ENCODE results near the gene CSH2.
"Not testable (repeated sequence)": the region's sequence is repeated elsewhere in the genome, so short reads cannot be mapped to it uniquely, and the experiment has no call there.

CSH2 gene
- 0 reads per million in 4 experiments for total RNA-seq

DNA sequence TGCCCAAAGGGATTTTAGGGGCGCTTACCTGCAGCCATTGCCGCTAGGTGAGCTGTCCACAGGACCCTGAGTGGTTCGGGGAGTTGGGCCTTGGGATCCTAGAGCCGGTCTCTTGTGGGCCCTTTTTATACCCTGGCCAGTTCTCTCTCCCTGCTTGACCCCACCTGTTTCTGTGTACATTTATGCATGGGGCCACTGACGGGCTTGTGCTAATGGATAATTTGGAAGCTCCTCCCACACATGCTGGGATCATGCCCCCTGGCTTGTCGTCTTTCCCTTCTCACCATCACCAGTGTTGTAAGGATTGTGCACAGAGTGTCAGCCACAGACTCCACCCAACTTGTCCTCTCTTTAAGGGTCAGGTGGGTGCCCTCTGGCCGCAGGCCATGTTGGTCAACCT is at the start of gene CSH2:
Gene CSH2, minus strand, starts transcription at position 101 of the 400 bp plus-strand sequence. Its CDS starts 63 bp downstream, at position 38.
- not testable (repeated sequence) for DNase-seq

DNA sequence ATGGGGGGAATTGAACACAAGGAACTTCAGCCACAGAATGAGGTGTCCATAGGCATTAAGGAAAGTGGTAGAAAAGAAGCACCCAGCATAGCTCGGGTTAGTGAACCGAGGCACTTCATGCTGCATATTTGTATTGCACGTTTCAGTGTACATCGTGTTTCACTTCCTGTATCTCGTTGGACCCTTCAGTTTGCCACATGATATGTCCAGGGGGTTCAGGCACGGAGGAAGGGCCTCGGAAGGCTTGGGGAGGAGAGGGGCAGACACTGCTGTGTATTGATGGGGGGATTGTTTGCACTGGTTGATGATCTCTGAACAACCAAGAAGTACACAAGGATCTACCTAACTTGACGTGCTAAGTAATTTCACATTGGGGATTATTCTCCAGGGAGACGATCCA is 48.9 kb upstream of the CSH2 start:
- not testable (repeated sequence) for DNase-seq

DNA sequence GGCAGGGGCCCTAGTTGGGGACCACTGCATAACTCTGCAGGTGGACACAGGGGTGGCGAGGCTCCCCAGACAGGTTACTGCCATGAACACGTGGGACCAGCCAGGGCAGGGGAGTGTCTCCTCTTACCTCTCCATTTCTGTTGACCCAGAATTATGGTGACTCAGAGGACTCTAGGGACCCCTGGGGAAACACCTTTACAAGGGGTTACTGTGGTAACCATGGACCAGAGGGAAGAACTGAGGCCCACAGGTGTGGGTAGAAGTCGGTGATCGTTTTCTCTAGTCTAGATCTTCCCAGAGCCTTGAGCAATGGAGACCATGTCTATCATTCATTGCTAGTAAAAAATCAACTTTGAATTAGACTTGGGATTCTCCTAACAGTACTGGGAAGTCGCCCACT is 47.3 kb upstream of the CSH2 start:
- not testable (repeated sequence) for DNase-seq

DNA sequence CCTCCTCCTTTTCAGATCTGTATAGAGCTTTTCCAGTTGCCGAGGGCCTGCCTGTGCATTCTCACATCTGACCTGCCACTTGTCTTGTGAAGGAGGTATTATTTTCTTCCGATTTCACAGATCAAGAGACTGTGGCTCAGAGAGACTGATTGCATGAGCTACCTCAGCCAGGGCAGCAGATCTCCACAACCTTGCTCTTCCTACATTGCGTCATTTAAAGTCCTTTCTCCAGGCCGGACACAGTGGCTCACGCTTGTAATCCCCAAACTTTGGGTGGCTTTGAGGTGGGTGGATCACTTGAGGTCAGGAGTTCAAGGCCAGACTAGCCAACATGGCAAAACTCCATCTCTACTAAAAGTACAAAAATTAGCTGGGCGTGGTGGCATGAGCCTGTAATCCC is 46.6 kb upstream of the CSH2 start:
- not testable (repeated sequence) for DNase-seq

DNA sequence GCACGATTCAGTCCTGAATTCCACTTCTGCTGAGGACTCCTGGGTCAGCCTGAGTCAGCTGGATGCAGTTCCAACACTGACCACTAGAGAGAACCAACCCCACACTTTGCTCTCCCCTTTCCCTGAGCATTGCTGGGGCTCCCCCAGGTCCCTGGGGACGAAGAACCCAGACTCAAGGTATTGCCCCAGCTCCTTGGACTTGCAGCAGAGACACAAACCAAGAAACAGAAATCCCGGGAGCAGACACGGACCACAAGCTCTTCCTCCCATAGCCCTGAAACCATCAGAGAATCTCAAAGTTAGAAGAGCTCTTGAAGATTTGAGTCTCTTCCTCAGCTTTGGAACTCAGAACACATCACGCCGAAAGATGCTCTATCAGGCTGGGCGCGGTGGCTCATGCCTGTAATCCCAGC is 45.8 kb upstream of the CSH2 start:
- peak; percentile 55 for DNase-seq

DNA sequence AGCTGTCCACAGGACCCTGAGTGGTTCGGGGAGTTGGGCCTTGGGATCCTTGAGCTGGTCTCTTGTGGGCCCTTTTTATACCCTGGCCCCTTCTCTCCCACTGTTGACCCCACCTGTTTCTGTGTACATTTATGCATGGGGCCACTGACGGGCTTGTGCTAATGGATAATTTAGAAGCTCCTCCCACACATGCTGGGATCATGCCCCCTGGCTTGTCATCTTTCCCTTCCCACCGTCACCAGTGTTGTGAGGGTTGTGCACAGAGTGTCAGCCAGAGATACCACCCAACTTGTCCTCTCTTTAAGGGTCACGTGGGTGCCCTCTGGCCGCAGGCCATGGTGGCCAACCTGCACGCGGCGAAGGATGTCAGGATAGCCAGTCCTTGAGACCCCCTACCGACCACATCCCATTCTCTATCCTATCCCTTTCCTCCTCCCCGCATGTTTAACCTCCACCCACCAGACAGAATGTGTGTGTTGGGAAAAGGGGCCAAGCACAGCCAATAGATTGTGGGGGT is 45.4 kb upstream of the CSH2 start, which contains the start of gene GH1:
Gene GH1, minus strand, starts transcription at position 51 of the 517 bp plus-strand sequence. CDS start 63 bp downstream, outside the sequence.
- not testable (repeated sequence) for DNase-seq

DNA sequence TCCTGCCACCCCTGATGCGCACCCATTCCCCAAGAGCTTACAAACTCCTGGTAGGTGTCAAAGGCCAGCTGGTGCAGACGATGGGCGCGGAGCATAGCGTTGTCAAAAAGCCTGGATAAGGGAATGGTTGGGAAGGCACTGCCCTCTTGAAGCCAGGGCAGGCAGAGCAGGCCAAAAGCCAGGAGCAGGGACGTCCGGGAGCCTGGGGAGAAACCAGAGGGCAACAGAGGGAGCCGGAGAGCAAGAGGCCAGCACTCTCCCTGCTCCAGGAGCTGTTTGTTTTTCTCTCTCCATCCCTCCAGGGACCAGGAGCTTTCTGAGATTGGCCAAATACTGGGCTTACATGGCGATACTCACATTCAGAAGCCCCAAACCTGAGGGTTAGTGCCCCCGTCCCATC is 44.8 kb upstream of the CSH2 start:
- no peak for DNase-seq

DNA sequence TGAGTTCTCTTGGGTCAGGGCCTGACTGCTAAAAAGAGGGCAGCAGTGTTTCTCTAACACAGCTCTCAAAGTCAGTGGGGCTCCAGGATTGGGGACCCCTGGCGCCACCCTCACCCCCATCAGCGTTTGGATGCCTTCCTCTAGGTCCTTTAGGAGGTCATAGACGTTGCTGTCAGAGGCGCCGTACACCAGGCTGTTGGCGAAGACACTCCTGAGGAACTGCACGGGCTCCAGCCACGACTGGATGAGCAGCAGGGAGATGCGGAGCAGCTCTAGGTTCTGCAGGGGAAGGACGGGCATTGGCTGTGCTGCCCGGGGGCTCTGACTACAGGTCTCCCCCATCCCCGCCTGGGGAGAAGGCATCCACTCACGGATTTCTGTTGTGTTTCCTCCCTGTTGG is 44.2 kb upstream of the CSH2 start:
- no peak for DNase-seq

DNA sequence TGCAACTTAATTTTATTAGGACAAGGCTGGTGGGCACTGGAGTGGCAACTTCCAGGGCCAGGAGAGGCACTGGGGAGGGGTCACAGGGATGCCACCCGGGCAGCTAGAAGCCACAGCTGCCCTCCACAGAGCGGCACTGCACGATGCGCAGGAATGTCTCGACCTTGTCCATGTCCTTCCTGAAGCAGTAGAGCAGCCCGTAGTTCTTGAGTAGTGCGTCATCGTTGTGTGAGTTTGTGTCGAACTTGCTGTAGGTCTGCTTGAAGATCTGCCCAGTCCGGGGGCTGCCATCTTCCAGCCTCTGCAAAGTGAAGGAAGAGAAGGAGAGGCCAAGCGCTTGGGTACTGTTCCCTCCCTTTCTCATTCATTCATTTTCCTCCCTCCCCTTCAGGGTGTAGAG is 43.7 kb upstream of the CSH2 start:
- not testable (repeated sequence) for DNase-seq

DNA sequence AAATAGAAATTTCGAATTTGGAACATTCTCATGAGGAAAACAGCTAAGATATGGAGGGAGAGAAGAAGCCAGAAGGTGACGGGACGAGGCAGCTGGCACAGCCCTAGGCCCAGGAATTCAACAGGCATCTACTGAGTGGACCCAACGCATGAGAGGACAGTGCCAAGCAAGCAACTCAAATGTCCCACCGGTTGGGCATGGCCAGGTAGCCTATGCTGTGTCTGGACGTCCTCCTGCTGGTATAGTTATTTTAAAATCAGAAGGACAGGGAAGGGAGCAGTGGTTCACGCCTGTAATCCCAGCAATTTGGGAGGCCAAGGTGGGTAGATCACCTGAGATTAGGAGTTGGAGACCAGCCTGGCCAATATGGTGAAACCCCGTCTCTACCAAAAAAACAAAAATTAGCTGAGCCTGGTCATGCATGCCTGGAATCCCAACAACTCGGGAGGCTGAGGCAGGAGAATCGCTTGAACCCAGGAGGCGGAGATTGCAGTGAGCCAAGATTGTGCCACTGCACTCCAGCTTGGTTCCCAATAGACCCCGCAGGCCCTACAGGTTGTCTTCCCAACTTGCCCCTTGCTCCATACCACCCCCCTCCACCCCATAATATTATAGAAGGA is 43.2 kb upstream of the CSH2 start:
- no peak for DNase-seq

DNA sequence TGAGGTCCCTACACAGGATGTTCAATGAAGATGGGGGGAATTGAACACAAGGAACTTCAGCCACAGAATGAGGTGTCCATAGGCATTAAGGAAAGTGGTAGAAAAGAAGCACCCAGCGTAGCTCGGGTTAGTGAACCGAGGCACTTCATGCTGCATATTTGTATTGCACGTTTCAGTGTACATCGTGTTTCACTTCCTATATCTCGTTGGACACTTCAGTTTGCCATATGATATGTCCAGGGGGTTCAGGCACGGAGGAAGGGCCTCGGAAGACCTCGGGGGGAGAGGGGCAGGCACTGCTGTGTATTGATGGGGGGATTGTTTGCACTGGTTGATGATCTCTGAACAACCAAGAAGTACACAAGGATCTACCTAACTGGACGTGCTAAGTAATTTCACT is 42.3 kb upstream of the CSH2 start:
- DNase-seq, result not testable (repeated sequence)

DNA sequence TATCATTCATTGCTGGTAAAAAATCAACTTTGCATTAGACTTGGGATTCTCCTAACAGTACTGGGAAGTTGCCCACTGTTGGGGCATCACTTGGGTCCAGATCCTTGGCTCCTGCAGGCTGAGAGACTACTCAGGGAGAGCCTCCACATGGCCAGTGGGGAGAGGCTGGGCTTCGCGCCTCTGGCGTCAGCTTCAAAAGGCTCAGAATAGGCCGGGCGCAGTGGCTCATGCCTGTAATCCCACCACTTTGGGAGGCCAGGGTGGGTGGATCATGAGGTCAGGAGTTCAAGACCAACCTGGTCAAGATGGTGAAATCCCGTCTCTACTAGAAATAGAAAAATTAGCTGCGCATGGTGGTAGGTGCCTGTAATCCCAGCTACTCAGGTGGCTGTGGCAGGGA is 41.0 kb upstream of the CSH2 start:
- no peak for DNase-seq

DNA sequence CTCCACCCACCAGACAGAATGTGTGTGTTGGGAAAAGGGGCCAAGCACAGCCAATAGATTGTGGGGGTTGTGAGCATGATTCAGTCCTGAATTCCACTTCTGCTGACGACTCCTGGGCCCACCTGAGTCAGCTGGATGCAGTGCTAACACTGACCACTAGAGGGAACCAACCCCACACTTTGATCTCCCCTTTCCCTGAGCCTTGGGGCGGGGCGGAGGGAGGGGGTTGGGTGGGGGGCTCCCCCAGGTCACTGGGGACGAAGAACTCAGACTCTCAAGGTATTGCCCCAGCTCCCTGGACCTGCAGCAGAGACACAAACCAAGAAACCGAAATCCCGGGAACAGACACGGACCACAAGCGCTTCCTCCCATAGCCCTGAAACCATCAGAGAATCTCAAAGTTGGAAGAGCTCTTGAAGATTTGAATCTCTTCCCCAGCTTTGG is 38.2 kb upstream of the CSH2 start:
- DNase-seq, result peak; percentile 57

DNA sequence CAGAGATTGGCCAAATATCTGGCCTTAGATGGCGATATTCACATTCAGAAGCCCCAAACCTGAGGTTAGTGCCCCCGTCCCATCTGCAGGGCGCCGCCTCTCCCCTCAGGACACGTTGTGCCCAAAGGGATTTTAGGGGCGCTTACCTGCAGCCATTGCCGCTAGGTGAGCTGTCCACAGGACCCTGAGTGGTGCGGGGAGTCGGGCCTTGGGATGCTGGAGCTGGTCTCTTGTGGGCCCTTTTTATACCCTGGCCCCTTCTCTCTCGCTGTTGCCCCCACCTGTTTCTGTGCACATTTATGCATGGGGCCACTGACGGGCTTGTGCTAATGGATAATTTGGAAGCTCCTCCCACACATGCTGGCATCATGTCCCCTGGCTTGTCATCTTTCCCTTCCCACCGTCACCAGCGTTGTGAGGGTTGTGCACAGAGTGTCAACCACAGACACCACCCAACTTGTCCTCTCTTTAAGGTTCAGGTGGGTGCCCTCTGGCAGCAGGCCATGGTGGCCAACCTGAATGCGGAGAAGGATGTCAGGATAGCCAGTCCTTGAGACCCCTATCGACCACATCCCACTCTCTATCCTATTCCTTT is 37.7 kb upstream of the CSH2 start, which contains the start of gene CSHL1:
Gene CSHL1, minus strand, starts transcription at position 218 of the 595 bp plus-strand sequence. Its CDS starts 62 bp downstream, at position 156.
- DNase-seq, result no peak

DNA sequence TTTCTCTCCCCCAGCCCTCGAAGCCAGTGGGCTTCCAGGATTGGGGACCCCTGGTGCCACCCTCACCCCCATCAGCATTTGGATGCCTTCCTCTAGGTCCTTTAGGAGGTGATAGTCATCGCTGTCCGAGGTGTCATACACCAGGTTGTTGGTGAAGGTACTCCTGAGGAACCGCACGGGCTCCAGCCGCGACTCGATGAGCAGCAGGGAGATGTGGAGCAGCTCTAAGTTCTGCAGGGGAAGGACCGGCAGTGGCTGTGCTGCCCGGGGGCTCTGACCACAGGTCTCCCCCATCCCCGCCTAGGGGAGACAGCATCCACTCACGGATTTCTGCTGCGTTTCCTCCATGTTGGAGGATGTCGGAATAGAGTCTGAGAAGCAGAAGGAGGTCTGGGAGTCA is 36.6 kb upstream of the CSH2 start:
- no peak for DNase-seq

DNA sequence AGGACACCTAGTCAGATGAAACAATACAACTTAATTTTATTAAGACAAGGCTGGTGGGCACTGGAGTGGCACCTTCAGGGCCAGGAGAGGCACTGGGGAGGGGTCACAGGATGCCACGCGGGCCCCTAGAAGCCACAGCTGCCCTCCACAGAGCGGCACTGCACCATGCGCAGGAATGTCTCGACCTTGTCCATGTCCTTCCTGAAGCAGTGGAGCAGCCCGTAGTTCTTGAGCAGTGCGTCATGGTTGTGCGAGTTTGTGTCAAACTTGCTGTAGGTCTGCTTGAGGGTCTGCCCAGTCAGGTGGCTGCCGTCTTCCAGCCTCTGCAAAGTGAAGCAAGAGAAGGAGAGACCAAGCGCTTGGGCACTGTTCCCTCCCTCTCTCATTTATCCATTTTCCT is 36.1 kb upstream of the CSH2 start:
- not testable (repeated sequence) for DNase-seq

DNA sequence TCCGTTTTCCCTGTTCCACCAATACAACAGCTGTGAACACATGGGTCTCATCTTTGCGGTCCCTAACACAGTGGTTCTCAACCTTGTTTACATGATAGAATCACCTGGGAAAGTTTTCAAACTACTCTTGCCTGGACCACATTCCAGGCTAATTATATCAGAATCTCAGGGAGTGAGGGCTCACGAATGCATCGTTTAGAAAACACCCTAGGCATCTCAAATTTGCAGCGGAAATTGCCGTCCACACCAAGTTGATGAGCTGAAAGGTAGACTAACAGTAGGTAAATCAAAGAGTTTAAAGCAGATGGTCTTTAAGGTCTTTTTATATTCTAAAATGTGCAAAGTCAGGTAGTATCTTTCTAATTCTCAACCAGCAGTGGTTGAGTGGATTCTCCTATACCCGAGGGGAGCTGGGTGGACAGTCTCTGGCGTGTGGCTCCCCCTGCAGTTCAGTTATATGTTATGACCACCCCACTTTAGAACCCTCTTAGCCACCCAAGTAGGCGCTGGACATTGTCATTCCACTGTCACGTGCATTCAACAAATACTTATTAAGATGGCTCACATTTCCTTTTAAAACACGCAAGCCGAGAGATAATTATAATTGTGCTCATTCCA is 33.8 kb upstream of the CSH2 start:
- not testable (repeated sequence) for DNase-seq

DNA sequence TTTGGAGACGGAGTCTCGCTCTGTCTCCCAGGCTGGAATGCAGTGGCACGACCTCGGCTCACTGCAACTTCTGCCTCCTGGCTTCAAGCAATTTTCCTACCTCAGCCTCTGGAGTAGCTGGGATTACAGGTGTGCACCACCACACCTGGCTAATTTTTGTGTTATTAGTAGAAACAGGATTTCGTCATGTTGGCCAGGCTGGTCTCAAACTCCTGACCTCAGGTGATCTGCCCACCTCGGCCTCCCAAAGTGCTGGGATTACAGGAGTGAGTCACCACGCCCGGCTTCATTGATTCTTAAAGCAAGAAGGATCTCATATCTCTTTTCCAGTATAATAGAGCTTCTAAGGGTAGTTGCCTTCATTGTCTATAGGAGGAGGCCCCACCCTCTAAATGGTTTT is 31.3 kb upstream of the CSH2 start:
- DNase-seq, result not testable (repeated sequence)

DNA sequence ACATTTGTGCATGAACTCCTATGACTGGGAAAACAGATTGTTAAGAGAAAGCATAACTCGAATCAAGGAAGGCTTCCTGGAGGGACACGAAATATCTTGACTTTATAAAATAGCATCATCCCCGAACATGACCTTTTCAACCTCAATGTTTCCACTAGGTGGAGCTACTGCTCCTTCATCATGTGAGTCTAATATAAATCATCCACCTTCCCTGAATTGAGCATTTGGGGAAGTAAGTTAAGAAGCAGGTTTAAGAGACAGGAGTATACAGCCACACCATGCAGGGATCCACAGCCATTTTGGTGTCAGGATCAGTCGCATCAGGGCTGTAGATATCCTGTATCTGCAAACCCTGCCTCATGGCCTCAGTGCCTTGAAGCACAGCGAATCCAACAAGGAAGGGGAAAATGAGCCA is 30.3 kb upstream of the CSH2 start:
- DNase-seq, result not testable (repeated sequence)

DNA sequence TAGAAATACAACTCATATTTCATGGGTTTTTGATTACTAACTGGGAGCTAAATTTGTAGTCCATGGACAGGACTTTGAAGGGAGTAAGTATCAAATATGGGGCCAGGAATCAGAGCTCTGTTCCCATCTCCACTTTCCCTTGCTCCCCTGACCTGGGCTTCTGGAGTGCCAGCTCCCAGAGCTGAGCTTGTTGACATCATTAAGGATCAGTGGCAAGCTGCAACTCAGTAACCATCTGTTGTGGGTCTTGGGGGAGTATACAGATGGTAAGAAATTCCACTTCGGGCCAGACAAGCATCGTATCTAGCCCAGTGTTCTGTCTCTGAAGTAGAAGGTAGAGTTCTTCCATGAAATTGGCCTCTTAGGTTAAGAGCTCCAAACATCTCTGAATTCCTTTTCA is 28.5 kb upstream of the CSH2 start:
- DNase-seq, result not testable (repeated sequence)

DNA sequence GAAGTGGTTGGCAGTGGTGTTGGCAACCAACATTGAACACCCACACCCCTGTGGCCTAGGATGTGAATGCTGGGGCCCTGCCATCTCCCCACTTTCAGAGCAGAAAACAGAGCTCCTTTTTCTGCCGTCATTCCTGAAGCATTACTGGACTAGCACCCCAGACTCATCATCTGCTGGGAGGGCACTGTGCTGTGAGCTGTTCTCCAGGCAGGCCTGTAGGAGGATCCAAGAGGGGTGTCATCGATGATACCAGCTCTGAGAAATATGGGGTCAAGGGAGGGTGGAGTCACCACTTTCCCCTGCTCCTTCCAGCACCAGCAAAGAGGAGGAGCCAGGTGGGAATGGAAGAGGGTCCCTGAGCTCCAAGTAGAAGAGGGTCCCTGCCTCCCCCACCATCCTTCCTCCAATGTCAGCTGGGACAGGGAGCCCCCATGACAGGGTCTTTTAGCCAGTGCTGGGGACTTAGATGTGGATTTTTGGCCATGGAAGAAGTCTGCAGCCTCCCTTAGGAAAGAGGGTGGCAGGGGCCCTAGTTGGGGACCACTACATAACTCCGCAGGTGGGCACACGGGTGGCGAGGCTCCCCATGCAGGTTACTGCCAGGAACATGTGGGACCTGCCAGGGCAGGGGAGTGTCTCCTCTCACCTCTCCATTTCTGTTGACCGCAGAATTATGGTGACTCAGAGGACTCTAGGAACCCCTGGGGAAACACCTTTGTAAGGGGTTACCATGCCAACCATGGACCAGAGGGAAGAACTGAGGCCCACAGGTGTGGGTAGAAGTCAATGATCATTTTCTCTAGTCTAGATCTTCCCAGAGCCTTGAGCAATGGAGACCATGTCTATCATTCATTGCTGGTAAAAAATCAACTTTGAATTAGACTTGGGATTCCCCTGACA is 25.7 kb upstream of the CSH2 start:
- not testable (repeated sequence) for DNase-seq
